GM23248 (cell line): ENCODE results near the gene PTCD2.

Experiments used
- EZH2 ChIP-seq: fragments of 200-600 bp; sonication (generic); IDR thresholded peaks from 2 replicates; pipeline ENCODE4 v1.6.1; 2018; ENCODE audit warnings: antibody characterized with exemption, mild to moderate bottlenecking; ENCODE audit not compliant: insufficient read depth, poor library complexity, severe bottlenecking
- EZH2phosphoT487 ChIP-seq: fragments of 200-600 bp; sonication (generic); IDR thresholded peaks from 2 replicates; pipeline ENCODE4 v1.6.1; 2018; ENCODE audit warnings: antibody characterized with exemption, moderate library complexity, mild to moderate bottlenecking, low read depth; ENCODE audit not compliant: insufficient read depth

DNA sequence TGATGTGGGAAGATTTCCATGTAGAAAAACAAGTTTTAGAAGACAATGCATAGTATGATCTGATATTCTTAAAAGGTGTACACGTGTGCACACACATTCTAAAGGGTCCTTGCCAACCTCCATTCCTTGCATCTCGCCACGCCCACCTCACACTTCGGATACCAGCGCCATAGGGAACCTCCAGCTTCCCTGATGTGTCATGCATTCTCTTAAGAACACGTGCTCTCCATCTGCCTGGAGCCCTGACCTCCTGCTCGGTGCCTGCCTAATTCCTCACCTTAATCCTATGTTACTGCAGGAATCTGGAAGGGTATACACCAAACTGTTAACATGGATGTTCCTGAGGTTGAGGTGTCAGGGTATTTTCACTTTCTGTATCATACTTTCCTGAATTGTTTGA is 63.1 kb downstream of the PTCD2 start:
- TF ChIP-seq EZH2phosphoT487 (no peak), EZH2 (no peak)
